Sigmoid colon (tissue), 7 donors: ENCODE data around the gene MAN2A1. TPM values are rescaled to one million over a fixed set of nuclear protein-coding genes. Genes with fewer than 3 reads are reported as not detected.

ENCODE experiments used
- DNase-seq: peaks from one replicate; pipeline ENCODE4 v3.0.0-alpha.2; 2019
- H3K27ac ChIP-seq, 4 donors: fragments of 200-600 bp; sonication (generic); one replicate each; pipeline ENCODE4 v1.5.1; 2016 to 2019; ENCODE audit warnings: mild to moderate bottlenecking in 1 of 4
- H3K27me3 ChIP-seq, 3 donors: fragments of 200-600 bp; sonication (generic); one replicate each; pipeline ENCODE4 v1.5.1; 2019; ENCODE audit warnings: mild to moderate bottlenecking in 1 of 3
- H3K36me3 ChIP-seq, 4 donors: fragments of 200-600 bp; sonication (generic); one replicate each; pipeline ENCODE4 v1.5.1; 2016 to 2019
- H3K4me1 ChIP-seq, 4 donors: fragments of 200-600 bp; sonication (generic); one replicate each; pipeline ENCODE4 v1.5.1; 2017 to 2019
- H3K4me3 ChIP-seq, 4 donors: fragments of 200-600 bp; sonication (generic); one replicate each; pipeline ENCODE4 v1.5.1; 2017 to 2019; ENCODE audit warnings: mild to moderate bottlenecking in 2 of 4, moderate library complexity in 1 of 4
- H3K9me3 ChIP-seq, 4 donors: fragments of 200-600 bp in 3 of 4; sonication (generic) in 3 of 4; one replicate each; pipeline versions ENCODE4 v1.5.1 to v1.6.1; 2013 to 2019
- CTCF ChIP-seq, 4 experiments: fragments of 450-650 bp in 3 of 4; fragments of 200-600 bp in 1 of 4; IDR thresholded peaks; one replicate each; pipeline ENCODE4 v1.5.1; 2016 to 2019; ENCODE audit warnings: antibody characterized with exemption in 4 of 4, mild to moderate bottlenecking in 3 of 4, moderate library complexity in 2 of 4
- EP300 ChIP-seq, 4 donors: sonication (generic); formaldehyde crosslinking; IDR thresholded peaks; one replicate each; pipeline ENCODE4 v1.6.1; 2017; ENCODE audit warnings: antibody characterized with exemption in 4 of 4
- POLR2A ChIP-seq, 2 donors: fragments of 450-650 bp; IDR thresholded peaks; one replicate each; pipeline ENCODE4 v1.6.1; 2016; ENCODE audit warnings: antibody characterized with exemption in 2 of 2, mild to moderate bottlenecking in 2 of 2, moderate library complexity in 2 of 2
- POLR2AphosphoS5 ChIP-seq, 4 donors: sonication (generic); formaldehyde crosslinking; IDR thresholded peaks; one replicate each; pipeline ENCODE4 v1.6.1; 2017; ENCODE audit warnings: antibody characterized with exemption in 4 of 4
- WGBS, 2 donors: extraction: QIAGEN DNeasy Blood & Tissue Kit; methylation state at CpG; one replicate each; pipeline ENCODE4 v1.1.7; 2013; 5-methylcytosine and 5-hydroxymethylcytosine counted together
- intact Hi-C: fragments of 100-400 bp; cut with DNase I; formaldehyde crosslinking; loops from one replicate; pipeline ENCODE4 v1.15.1; 2023
- polyA plus RNA-seq, 3 donors: library from polyadenylated mRNA; stranded (reverse); fragments of 200-250 nt; gene quantifications; one replicate each; pipeline ENCODE4 v1.2.3, GENCODE V29; 2013
- total RNA-seq, 4 donors: library from RNA; depleted of rRNA; stranded (reverse); fragments of >200 nt; gene quantifications; one replicate each; pipeline ENCODE4 v1.1.0, GENCODE V29; 2016
- donor health status: healthy with polysubstance abuse.
- donor health status: Bipolar disorder and iron deficiency.
- donor health status: healthy.

Gene MAN2A1
- total and polyA plus RNA-seq, 7 donors, result 3.6 to 58.4 (median 40.2) TPM

GRCh38 chr5:109668237-109668636 is 21.5 kb upstream of the MAN2A1 start:
- 91 to 92% methylated on average over 5 of the region's 5 CpGs for WGBS, 2 donors
- intact Hi-C loops, result no loop called here
- no peaks in the 10 kb centered on the region for H3K27me3 ChIP-seq
- no peaks in the 10 kb centered on the region for H3K4me1 ChIP-seq
- H3K36me3 ChIP-seq, result no peaks in the 10 kb centered on the region
- no peak overlapping the region for H3K27ac ChIP-seq
- no peak overlapping the region for H3K4me3 ChIP-seq
- no peak for TF ChIP-seq CTCF (IDR thresholded peaks at IDR 0.05)
- DNase-seq, result no peak
- no peaks in the 10 kb centered on the region for H3K9me3 ChIP-seq

GRCh38 chr5:109668668-109669422 is 20.9 kb upstream of the MAN2A1 start:
- no peak for TF ChIP-seq CTCF (IDR thresholded peaks at IDR 0.05)
- no peak for TF ChIP-seq EP300 (IDR thresholded peaks at IDR 0.05)
- TF ChIP-seq POLR2A (IDR thresholded peaks at IDR 0.05), result no peak
- no peak for TF ChIP-seq POLR2AphosphoS5 (IDR thresholded peaks at IDR 0.05)
- intact Hi-C loops, result no loop called here
- no peaks in the 10 kb centered on the region for H3K9me3 ChIP-seq
- H3K36me3 ChIP-seq, result no peaks in the 10 kb centered on the region
- H3K27me3 ChIP-seq, result no peaks in the 10 kb centered on the region
- H3K27ac ChIP-seq, result no peak overlapping the region
- WGBS, 2 donors, result 61 to 76% methylated on average over 4 of the region's 4 CpGs
- no peaks in the 10 kb centered on the region for H3K4me1 ChIP-seq
- H3K4me3 ChIP-seq, result no peak overlapping the region
- no peak for DNase-seq

- no peak overlapping the region for H3K27ac ChIP-seq
- intact Hi-C loops, result no loop called here
- no peaks in the 10 kb centered on the region for H3K9me3 ChIP-seq
- DNase-seq, result no peak
- H3K27me3 ChIP-seq, result no peaks in the 10 kb centered on the region
- H3K4me3 ChIP-seq, result no peak overlapping the region
- TF ChIP-seq POLR2A (IDR thresholded peaks at IDR 0.05), result no peak
- no peak for TF ChIP-seq EP300 (IDR thresholded peaks at IDR 0.05)
- TF ChIP-seq POLR2AphosphoS5 (IDR thresholded peaks at IDR 0.05), result no peak
- no peak for TF ChIP-seq CTCF (IDR thresholded peaks at IDR 0.05)
- WGBS, 2 donors, result 79 to 89% methylated on average over 1 of the region's 1 CpG
- no peaks in the 10 kb centered on the region for H3K36me3 ChIP-seq
- H3K4me1 ChIP-seq, result no peaks in the 10 kb centered on the region
Observed at GRCh38 chr5:109669991-109670706, 19.6 kb upstream of the MAN2A1 start.

GRCh38 chr5:109671136-109671535 is 18.6 kb upstream of the MAN2A1 start:
- Histone ChIP-seq H3K4me3 (no peak overlapping the region), H3K4me1 (no peaks in the 10 kb centered on the region), H3K9me3 (no peaks in the 10 kb centered on the region), H3K36me3 (no peaks in the 10 kb centered on the region), H3K27ac (no peak overlapping the region), H3K27me3 (no peaks in the 10 kb centered on the region)
- TF ChIP-seq CTCF (IDR thresholded peaks at IDR 0.05) (no peak), POLR2A (IDR thresholded peaks at IDR 0.05) (no peak), EP300 (IDR thresholded peaks at IDR 0.05) (no peak), POLR2AphosphoS5 (IDR thresholded peaks at IDR 0.05) (no peak)
- DNase-seq, result no peak
- intact Hi-C loops, result no loop called here
- WGBS, 2 donors, result 55 to 96% methylated on average over 2 of the region's 2 CpGs
